Activated CD4-positive, alpha-beta T cell treated with anti-CD3 and anti-CD28 coated beads, Interleukin-2, amount 50 U/mL, for 1 hour (primary cell): ENCODE results near the gene RALGAPB.

ENCODE experiments used
- DNase-seq: peaks from one replicate; pipeline ENCODE4 v3.0.0-alpha.2; 2020

The RALGAPB gene

GRCh38 chr20:38551056-38551626 lies 78.5 kb downstream of the RALGAPB start:
- no peak for DNase-seq

- no peak for DNase-seq
Measured at GRCh38 chr20:38554986-38555385, 82.3 kb downstream of the RALGAPB start.

GRCh38 chr20:38555395-38555794 lies 82.8 kb downstream of the RALGAPB start:
- no peak for DNase-seq

- DNase-seq, result no peak
Measured at GRCh38 chr20:38557174-38557573, 84.5 kb downstream of the RALGAPB start.

GRCh38 chr20:38558596-38559360 lies 86.1 kb downstream of the RALGAPB start:
- no peak for DNase-seq

GRCh38 chr20:38559764-38560163 lies 87.1 kb downstream of the RALGAPB start:
- no peak for DNase-seq

- no peak for DNase-seq
Measured at GRCh38 chr20:38563802-38564431, 91.3 kb downstream of the RALGAPB start.

- no peak for DNase-seq
Measured at GRCh38 chr20:38564680-38565079, 92.0 kb downstream of the RALGAPB start.

- DNase-seq, result no peak
Measured at GRCh38 chr20:38566036-38566598, 93.5 kb downstream of the RALGAPB start.

- no peak for DNase-seq
Measured at GRCh38 chr20:38569747-38570525, 97.3 kb downstream of the RALGAPB start.

- no peak for DNase-seq
Measured at GRCh38 chr20:38573413-38573812, 100.8 kb downstream of the RALGAPB start.

GRCh38 chr20:38579219-38579910 lies 106.7 kb downstream of the RALGAPB start:
- no peak for DNase-seq

- no peak for DNase-seq
Measured at GRCh38 chr20:38579921-38580320, 107.3 kb downstream of the RALGAPB start.

GRCh38 chr20:38581013-38581412 lies 108.4 kb downstream of the RALGAPB start, which contains the start of gene ADIG:
Gene ADIG, plus strand, starts transcription at chr20:38581197. Its CDS starts 54 bp downstream, at chr20:38581251.
- DNase-seq, result no peak

- no peak for DNase-seq
Measured at GRCh38 chr20:38581830-38582358, 109.3 kb downstream of the RALGAPB start.

- DNase-seq, result no peak
Measured at GRCh38 chr20:38583306-38583705, 110.7 kb downstream of the RALGAPB start.

GRCh38 chr20:38584099-38584763 lies 111.6 kb downstream of the RALGAPB start:
- no peak for DNase-seq

GRCh38 chr20:38585404-38586180 lies 112.9 kb downstream of the RALGAPB start:
- DNase-seq, result no peak

GRCh38 chr20:38586181-38586525 lies 113.5 kb downstream of the RALGAPB start:
- DNase-seq, result no peak

GRCh38 chr20:38588303-38588702 lies 115.7 kb downstream of the RALGAPB start:
- DNase-seq, result no peak

- no peak for DNase-seq
Measured at GRCh38 chr20:38589351-38589750, 116.7 kb downstream of the RALGAPB start.
